B cell (primary cell): ENCODE measurements around the gene COTL1.

Source experiments
- EZH2 ChIP-seq: IDR thresholded peaks from 2 replicates; pipeline ENCODE4 v1.6.1; 2012; ENCODE audit warnings: borderline replicate concordance, low read depth, mild to moderate bottlenecking, moderate library complexity, low read length; ENCODE audit not compliant: insufficient read depth, poor library complexity, severe bottlenecking
- TF ChIP-seq, protein P1 (sequence below): fragments of 200-600 bp; IDR thresholded peaks from one replicate; pipeline ENCODE4 v1.8.0; 2022; ENCODE audit warnings: antibody characterized with exemption, mild to moderate bottlenecking

DNA sequence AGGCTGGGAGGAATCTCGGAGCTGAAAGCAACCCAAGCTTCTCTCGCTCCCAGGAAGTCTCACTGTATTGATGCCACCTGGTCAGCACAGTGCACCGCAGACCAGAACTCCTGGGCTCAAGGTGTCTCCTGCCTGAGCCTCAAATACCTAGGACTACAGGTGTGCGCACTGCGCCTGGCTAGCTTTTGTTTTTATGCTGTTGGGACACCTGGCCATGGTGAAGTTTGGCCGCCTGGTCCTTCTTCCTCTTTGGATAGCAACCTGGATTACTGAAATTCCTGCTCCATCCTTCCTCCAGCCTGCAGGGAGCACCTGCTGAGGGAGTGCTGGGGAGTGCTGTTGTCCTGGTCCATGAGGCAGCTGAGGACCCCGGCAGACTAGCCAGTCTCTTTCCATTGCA lies 56.6 kb downstream of the COTL1 start:
- TF ChIP-seq, protein P1, sequence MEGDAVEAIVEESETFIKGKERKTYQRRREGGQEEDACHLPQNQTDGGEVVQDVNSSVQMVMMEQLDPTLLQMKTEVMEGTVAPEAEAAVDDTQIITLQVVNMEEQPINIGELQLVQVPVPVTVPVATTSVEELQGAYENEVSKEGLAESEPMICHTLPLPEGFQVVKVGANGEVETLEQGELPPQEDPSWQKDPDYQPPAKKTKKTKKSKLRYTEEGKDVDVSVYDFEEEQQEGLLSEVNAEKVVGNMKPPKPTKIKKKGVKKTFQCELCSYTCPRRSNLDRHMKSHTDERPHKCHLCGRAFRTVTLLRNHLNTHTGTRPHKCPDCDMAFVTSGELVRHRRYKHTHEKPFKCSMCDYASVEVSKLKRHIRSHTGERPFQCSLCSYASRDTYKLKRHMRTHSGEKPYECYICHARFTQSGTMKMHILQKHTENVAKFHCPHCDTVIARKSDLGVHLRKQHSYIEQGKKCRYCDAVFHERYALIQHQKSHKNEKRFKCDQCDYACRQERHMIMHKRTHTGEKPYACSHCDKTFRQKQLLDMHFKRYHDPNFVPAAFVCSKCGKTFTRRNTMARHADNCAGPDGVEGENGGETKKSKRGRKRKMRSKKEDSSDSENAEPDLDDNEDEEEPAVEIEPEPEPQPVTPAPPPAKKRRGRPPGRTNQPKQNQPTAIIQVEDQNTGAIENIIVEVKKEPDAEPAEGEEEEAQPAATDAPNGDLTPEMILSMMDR = no peak
- no peak for TF ChIP-seq EZH2
